ENCODE measurements around the gene NHLH1.
"Not testable (repeated sequence)": the region's sequence is repeated elsewhere in the genome, so short reads cannot be mapped to it uniquely, and the experiment has no call there.

The NHLH1 gene

DNA sequence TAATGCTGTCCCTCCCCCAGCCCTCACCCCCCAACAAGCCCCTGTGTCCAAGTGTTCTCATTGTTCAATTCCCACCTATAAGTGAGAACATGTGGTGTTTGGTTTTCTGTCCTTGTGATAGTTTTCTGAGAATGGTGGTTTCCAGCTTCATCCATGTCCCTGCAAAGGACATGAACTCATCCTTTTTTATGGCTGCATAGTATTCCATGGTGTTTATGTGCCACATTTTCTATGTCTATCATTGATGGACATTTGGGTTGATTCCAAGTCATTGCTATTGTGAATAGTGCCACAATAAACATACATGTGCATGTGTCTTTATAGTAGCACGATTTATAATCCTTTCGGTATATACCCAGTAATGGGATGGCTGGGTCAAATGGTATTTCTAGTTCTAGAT, 17.9 kb downstream of the NHLH1 start:
- not testable (repeated sequence) for DNase-seq

DNA sequence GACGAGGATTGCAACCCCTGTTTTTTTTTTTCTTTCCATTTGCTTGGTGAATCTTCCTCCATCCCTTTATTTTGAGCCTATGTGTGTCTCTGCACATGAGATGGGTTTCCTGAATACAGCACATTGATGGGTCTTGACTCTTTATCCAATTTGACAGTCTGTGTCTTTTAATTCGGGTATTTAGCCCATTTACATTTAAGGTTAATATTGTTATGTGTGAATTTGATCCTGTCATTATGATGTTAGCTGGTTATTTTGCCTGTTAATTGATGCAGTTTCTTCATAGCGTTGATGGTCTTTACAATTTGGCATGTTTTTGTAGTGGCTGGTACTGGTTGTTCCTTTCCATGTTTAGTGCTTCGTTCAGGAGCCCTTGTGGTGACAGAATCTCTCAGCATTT, 21.5 kb downstream of the NHLH1 start:
- DNase-seq, result not testable (repeated sequence)

DNA sequence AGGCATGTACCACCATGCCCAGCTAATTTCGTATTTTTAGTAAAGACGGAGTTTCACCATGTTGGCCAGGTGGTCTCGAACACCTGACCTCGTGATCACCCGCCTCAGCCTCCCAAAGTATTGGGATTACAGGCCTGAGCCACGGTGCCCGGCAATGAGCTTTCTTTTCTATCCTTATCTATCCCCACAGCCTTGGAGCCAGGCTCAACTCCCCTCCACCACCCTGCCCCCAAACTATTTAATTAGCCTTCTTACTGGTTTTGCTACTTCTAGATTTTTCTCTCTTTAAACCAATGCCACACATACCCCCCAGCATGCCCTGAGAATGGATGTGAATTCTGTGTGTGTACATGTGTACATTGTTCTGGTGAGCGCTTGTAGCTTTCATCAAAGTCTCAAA, 27.8 kb downstream of the NHLH1 start:
- no peak for DNase-seq

DNA sequence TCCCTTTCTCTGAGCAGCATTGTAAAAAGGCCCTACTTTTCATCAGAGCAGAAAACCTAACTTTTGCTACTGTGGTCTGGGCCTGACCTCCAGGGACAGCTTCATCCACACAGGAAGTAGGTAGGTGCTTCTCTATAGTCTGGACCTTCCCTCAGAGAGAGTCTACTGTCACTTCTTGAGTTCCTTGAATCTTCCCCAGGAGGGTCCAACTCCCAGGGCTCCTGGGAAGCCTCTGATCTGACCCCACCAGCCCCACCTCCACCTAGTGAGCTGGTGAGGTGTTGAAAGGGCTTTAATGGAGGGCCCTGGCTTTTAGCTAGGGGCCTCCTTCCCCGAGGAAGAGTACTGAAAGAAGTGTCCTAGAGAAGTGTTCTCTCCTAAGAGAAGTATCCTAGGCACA, 30.8 kb downstream of the NHLH1 start:
- DNase-seq, result no peak

DNA sequence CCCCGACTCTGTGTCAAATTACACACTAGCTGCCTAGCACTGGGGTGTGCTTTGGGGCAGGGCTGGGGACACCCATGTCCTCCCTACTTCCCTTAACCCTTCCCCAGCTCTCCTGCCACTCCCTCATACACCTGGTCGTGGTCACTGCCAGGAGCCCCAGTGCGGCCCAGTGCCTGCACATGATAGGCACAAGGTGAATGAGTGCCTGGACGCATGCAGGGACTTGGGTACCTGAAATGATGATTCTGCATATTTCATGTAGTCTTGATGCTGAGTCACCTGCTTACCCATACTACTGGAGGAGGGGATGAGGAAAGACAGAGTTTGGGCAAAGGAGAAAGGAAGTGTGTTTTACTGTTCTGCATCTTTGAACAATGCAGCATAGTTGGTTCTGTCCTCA, 32.0 kb downstream of the NHLH1 start:
- no peak for DNase-seq

DNA sequence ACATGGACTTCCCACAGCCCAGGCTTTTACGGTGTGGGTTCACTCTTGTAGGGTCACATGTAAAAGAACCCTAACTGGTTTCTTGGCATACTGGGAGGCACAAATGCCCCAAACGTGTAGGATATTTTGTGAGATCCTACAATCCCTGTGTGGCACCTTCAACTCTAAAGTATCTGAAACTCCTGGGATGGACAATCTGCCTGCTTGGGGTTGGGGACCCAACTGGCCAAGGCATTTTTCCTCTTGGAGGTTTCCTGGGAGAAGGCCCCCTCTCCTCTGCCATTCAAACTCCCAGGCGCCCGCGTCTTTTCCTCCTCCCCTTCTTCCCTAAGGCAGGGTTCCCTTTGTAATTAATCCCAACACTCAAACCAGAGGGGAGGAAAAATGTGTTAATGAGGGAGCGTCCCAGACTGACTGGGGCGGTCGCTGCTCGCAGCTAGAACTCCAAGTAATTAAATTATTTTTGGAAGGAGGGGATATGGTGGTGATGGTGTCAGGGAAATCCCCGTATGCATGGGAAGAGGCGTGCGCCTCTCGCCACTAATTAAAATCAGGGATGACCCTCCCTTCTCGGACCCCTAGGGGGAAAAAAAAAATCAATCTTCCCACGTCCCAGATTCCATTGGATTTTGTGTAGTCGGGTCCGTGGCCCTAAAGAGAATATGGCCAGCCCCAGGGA, 32.8 kb downstream of the NHLH1 start:
- DNase-seq, result no peak

DNA sequence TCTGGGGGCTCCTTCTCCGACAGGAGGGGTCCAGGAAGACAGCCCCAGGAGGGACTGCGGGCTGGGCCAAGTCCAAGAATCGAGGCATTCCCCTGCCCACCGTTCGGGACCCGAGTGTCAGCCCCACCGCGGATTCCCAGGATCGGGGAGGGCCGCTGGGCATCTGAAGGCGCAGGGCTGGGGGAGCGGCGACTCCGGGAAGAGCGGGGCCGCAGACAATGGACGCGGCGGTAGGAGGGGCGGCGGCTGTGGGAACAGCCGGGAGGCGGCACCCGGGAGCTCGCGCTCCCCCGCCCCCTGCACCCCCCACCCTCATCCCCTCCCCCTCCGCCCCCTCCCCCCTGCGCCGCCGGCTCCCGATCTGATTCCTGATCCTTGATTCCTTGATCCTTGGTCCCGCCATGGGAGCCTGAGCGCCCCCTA, 33.4 kb downstream of the NHLH1 start, which contains the start of gene VANGL2:
Gene VANGL2, plus strand, starts transcription at position 342 of the 423 bp plus-strand sequence. CDS start 15,274 bp downstream, outside the sequence.
- peak; percentile 38 to 55 for DNase-seq

DNA sequence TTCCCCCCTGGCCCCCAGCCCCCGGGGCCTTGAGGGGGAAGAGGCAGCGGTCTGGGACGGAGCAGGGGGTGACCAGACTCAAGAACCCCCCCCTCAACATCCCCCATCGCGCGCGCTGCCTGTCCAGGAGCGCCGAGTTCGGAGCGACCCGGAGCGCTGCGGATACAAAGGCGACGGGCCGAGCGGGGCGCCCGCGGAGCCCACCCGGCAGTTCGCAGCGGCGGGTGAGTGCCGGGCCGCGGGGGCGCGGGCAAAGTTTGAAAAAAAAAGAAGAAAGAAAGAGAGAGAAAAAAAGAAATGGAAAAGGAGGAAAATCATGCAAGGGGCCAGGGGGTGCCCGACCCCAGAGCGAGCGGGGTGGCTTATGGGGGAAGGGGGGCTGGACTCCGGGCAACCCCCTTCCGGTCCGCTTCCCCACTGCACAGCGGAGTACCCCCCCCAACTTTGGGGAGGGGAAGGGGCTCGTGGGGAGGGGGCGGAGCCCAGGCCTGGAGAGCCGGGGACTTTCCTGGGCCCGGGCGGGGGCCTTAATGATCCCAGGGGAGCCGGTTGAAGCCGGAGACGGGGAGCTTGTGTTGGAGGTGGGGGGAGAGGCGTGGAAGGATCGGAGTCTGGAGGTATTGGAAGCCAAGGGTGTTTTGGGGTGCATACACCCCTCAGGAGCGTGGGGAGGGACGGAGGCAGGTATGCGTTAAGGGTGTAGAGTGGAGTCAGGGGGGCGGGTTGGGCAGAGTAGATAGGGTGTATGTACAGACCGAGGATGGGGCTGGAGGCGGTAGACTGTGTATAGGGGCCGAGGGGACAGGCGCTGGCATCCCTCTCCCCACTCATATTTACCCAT, 34.0 kb downstream of the NHLH1 start:
- peak in 1 of 2 donors; percentile 2 for DNase-seq

DNA sequence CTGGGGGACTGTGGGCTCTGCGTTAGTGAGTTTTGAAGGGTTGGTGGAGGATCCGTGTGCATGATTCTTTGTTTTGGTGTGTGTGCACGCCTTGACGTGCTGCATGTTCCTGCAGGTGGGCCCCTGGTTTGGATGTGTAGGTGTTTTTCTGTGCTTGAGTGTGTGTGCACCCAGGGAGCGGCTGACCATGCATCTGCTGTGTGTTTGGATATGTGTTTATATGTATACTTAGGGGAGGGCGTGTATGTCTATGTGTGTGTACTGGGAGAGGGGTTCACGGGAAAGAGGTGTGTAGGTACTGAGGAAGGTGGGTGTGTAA, 34.6 kb downstream of the NHLH1 start:
- DNase-seq, result no peak

DNA sequence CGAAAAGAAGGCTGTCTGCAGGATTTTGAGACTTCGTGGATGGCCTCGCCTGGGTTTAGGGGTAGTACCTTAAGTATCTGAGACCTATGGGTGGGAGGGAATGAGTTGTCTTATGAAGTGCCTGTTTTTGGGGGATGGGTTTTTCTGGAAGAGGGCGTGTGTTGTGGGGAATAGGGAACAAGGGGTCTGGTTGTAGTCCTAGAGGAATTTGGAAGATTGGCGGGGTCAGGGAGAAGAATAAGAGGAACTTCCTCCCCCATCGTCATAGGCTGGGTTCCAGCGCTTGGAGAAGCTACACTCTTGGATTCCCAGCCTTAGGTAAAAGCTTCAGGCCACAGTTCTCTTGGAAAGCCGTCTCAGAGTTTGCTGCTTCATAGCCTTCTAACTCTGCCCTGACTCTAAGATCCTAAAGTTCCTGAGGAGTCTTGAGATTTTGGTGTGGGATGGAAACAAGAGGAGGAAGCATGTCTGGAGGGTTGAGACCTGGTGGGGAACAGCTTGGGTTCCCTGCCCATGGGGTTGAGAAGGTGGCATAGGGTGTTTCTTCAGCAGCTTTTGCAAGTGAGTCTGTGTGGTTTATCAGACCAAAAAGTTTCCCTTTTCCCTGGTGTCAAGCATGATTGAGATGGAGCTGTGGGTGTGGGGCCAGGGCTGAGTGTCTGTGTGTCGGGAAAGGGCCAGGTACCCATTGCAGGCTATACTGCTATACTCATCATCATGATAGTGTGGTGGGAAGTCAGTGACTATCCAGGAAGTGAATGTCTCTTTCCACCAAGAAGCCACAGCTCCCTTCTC, 35.3 kb downstream of the NHLH1 start:
- DNase-seq, result no peak

DNA sequence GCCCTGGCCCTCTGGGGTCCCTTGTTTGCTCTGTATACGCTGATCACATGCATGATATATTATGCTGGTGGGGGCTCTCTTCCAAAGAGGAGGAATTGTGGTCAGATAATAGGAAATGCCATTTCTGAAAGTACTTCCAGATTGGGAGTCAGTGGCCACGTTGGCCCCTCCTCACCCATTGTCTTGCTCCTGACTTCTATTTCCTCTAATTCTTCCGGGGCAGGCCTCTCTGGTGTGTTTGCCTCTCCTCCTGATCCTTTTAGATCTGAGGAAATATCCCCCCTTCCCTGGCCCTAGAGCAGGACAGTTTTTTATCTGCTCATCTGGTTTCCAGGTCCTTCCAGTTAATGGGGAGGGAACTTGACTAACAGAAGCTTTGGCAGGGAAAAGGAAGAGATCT, 36.4 kb downstream of the NHLH1 start:
- DNase-seq, result no peak

DNA sequence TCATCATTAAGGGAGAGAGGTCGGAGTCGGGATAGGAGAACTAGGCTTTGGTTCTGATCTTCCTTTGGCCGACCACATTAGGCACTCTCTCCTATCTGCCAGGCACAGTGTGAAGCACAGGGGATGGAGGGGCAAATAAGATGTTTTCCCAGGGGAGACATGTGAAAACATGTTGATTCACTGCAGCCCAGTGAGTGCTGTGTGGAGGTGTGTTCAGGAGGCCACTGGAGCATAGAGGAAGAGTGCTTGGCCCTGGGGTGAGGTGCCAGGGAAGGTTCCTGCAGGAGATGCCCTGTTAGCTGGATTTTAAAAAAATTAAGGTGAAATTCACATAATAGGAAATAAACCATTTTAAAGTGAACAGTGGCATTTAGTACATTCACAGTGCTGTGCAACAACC, 37.2 kb downstream of the NHLH1 start:
- DNase-seq, result no peak

DNA sequence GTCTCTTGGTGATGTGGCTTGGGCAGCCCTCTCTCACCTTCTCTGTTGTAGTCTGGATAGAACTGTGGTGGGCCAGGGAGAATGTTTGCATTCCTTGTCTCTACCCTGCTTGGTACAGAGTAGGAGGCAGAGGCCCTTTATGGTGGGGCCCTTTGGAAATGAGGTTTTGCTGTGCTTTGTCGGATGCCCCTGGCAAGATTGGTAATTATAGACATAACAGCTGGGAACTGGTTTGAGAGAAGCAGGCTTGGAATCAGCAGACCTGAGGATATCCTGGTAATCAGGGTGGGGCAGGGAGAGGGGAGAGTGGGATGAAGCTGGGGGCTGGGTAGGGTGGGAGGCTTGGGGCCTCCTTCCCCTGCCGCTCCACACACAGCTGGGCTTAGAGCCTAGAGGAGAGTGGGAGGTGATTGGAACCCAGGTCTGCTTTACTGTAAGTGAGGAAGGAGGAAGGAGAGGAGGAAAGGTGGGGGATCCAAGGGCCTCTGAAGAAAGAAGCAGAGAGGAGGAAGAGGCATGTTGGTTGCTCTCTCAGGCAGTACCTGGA, 38.5 kb downstream of the NHLH1 start:
- no peak for DNase-seq

DNA sequence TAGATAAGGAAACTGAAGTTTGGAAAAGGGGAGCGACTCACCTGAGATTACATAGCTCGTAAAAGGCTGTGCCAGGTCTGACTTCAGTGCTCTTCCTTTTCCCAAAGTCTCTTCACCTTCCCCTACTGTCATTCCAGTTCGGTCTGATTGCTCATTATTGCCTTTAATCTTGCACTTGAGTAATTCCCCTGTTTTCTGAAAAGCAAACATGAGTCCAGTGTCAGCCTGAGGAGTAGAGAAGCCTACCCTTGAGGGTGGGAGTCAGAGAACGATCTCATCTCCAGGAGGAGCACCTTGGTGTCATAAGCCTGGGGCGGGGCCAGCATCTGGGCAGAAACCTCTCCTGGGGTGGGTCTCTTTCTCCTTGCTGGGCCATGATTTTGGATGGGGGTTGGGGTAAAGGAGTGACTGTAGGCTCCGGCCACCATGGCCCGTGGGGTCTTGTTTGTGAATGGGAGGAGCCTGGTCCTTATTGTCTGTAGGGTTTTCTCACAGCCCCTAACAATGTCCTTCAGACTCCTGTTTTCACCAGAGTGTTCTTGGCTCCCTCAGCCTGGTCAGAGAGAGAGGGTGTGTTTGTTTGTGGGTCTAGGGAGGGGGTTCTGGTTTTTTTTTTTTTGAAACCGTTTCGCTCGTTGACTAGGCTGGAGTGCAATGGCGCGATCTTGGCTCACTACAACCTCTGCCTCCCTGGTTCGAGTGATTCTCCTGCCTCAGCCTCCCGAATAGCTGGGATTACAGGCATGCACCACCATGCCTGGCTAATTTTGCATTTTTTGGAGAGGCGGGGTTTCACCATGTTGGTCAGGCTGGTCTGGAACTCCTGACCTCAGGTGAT, 39.5 kb downstream of the NHLH1 start:
- DNase-seq, result no peak

DNA sequence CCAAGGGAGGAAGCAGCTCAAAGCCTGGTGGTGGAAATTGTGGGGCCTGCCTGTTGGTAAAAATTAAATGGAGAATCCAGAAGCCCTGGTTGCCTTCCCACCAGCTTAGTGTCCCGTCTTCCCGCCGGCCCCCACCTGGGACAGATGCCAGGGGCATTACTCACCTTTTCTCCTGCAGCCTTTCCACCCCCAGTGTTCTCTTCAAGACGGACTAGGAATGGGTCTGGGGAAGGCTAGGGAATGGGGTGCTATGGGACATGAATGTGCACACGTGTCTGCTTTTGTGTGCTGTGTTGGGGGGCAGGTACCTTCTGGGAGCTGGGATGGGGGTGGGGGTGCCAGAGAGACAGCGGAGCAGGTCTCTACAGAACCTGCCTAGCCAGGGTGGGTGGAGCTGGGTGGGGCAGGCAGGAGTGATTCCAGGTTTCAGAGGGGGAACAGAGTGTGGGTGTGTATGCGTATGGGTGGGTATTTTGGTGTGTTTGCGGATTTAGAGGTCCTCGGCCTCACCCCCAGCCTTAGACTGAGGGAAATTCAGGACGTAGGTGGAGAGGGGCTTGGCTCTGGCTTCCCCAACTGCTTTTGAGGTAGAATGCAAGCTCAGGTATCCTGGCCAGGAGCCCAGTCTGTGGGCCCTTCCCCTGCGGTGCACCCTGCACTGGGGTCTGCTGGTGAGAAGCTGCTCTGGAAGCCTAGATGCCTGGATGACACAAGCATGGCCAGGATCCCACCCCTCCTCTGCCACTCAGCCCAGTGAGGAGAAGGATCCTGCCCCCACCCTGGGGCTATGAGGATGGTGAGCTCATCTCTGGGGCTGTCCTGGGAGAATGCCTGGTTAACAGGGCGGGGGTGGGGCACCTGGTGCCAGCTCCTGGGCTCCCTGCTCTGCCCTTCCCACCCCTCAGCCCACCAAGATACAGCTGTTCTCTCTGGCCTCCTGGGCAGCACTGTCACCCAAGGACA, 41.2 kb downstream of the NHLH1 start:
- DNase-seq, result no peak

DNA sequence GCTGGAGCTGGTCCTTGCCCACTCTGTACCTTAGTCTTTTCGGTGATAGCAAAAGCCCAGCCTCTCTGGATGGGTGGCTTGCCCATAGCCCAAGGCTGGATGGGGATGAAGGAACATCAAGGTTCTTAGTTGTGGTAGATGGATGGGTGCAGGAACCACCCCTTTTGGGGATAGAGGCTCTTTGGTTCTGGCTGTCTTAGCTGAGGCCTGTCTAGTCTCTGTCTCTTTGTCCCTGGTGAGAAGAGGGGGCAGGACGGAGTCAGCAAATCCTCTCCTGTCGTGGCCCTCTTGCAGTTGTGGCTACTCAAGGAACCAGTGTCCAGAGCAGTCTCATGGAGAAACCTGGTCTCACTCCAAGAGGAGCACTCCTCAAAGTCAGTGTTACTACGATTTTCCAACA, 42.0 kb downstream of the NHLH1 start:
- DNase-seq, result no peak

DNA sequence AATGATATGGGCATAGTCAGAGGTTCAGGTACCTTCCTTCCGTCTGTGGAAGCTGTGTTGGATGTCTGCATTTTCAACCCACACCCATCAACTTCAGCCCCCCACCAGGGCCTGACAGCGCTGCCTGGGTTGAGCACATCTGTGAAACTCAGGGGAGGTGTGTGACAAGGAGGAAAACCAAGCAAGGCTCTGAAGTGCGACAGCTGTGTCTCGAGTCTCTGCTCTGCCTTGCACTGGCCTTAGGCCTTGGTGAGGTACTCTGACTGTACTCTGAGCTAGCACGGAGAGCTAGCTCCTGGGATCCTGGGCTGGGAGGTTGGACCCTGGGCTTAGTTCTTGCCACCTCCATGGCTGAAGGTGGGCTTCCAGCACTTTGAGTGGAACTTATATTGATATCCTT, 42.6 kb downstream of the NHLH1 start:
- no peak for DNase-seq

DNA sequence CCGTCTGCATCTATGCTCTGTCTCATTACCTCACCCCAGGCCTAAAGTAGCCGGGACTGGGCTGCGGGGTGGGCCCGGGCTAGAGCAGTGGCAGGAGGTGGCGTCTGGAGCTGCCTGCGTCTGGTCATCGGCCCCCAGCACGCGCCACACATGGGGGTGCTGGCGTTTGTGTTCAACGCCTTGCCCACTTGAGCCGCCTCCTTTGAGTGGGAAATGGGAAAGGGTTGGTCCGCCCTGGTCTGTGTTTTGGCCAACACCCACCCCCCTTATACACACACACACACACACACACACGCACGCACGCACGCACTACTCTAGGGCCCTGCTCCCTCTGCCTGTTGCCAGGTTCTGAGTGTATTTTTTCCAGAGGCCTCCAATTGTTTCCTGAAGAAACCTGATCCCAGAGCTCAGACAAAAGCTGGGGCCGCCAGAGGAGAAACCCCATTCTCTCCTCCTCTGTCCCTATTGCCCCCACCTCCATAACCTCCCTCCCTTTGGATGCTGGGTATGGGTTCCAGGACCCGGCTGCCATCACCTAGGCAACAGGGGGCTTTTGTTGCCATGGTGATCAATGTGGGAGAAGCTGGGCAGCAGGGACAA, 43.6 kb downstream of the NHLH1 start:
- no peak for DNase-seq

DNA sequence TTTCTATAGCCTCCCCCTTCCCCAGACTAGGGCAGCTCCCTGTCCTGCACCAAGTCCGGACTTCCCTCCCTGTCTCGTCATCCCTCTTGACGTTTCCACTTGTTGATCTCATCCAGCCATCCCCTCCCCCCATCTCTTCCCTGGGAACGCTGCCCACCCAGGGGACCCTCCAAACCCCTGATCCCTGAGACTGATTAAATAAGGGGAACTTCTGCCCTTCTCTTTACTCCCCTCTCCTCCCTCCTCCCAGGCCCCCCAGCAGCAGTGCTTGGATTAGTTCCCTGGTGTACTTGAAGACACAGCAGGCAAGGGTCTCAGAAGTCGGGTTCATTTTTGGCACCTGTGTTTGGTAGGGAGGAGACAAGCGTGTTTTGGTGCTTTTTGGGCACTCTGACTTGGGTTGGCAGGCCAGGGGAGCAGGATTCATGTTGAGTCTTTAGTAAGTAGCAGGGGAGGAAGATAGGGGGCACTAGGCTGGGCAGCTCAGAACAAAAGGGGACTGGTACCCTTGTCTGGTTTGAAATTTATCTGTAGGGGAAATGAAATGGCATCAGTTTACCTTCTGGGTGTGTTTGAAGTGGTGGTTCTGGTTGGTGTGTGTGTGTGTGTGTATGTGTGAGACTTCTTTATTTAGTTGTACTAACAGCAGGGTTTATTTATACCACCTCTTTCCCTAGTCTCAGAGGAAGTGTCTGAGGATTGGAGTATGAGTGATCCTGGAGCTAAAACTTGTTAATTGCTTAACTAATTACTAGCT, 44.6 kb downstream of the NHLH1 start:
- no peak for DNase-seq

DNA sequence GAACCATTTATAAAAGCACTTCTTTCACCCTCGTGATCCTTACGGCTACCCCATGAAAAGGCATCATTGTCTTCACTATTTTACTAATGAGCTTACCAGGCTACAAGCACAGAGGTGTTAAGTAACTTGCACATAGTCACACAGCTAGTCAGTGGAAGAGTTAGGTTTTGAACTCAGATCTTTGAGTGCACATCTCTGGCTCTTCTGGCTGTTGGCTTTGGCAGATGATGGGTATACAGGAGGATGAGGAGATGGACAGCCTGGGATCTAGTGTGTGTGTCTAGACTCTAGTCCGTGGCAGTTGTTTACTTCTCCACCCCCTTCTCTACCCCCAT, 45.1 kb downstream of the NHLH1 start:
- DNase-seq, result no peak

Measured in CD4-positive, alpha-beta T cell treated with Interferon alpha-2 for 1 hour (primary cell).